SK-N-SH (cell line): ENCODE results near the gene DSCAML1.

Source experiments
- EZH2phosphoT487 ChIP-seq: fragments of 200-600 bp; sonication (generic); IDR thresholded peaks from 2 replicates; pipeline ENCODE4 v1.6.1; 2017; ENCODE audit warnings: low read depth, mixed run types, mild to moderate bottlenecking, antibody characterized with exemption, moderate library complexity, borderline replicate concordance
- TF ChIP-seq, protein P1 (sequence below): fragments of 200-600 bp; sonication (generic); IDR thresholded peaks from 2 replicates; pipeline ENCODE4 v1.6.1; 2017; ENCODE audit warnings: antibody characterized with exemption, mild to moderate bottlenecking, moderate library complexity

DNA sequence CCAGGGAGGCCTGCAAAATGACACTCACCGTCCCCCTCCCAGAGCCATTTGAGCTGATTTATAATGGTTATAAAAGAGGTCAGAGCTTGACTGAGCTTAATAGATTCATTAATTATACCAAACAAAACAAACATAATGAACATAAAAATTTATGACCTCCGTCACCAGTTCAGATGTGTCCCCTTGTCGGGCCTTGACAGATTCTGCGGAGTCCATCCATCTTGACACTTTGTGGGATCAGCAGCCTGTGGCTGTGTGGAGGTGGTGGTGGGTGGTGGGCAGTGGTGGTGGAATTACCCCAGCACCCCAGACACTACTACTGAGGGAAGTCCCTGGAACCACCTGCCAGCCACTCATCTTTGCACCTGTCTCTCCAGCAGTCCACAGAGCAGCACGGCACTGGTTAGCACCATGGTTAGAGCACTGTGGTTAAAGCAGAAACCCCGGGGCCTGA lies 83.5 kb downstream of the DSCAML1 start:
- TF ChIP-seq, protein P1, sequence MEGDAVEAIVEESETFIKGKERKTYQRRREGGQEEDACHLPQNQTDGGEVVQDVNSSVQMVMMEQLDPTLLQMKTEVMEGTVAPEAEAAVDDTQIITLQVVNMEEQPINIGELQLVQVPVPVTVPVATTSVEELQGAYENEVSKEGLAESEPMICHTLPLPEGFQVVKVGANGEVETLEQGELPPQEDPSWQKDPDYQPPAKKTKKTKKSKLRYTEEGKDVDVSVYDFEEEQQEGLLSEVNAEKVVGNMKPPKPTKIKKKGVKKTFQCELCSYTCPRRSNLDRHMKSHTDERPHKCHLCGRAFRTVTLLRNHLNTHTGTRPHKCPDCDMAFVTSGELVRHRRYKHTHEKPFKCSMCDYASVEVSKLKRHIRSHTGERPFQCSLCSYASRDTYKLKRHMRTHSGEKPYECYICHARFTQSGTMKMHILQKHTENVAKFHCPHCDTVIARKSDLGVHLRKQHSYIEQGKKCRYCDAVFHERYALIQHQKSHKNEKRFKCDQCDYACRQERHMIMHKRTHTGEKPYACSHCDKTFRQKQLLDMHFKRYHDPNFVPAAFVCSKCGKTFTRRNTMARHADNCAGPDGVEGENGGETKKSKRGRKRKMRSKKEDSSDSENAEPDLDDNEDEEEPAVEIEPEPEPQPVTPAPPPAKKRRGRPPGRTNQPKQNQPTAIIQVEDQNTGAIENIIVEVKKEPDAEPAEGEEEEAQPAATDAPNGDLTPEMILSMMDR, result no peak
- TF ChIP-seq EZH2phosphoT487, result no peak
